ENCODE results near the gene PKHD1.

PKHD1 gene

DNA sequence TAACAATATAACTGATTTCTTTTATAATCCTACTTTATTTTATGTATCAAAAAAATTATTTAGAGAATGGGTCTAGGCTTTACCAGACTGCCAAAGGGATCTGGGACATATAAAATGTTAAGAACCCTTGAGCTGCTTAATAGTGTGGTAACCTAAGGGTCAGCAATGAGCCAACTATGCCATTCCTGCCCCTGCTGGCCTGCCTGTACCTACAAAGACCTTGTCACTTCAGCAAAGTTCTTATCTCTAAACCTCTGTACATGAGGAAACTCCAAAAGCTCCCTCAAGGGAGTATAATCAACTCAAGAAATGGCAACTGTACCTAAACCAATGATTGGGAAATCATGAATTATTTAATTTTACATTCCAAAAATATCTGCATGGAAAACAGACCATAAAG is 266.9 kb downstream of the PKHD1 start:
- H3K4me3 ChIP-seq (ENCODE audit: control insufficient read depth, low read depth, low read length), result no peak overlapping the region
- no peak for DNase-seq (ENCODE audit: low read depth)
- TF ChIP-seq, protein P1, sequence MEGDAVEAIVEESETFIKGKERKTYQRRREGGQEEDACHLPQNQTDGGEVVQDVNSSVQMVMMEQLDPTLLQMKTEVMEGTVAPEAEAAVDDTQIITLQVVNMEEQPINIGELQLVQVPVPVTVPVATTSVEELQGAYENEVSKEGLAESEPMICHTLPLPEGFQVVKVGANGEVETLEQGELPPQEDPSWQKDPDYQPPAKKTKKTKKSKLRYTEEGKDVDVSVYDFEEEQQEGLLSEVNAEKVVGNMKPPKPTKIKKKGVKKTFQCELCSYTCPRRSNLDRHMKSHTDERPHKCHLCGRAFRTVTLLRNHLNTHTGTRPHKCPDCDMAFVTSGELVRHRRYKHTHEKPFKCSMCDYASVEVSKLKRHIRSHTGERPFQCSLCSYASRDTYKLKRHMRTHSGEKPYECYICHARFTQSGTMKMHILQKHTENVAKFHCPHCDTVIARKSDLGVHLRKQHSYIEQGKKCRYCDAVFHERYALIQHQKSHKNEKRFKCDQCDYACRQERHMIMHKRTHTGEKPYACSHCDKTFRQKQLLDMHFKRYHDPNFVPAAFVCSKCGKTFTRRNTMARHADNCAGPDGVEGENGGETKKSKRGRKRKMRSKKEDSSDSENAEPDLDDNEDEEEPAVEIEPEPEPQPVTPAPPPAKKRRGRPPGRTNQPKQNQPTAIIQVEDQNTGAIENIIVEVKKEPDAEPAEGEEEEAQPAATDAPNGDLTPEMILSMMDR (conservative IDR thresholded peaks at IDR 0.05; ENCODE audit: control insufficient read depth, insufficient read depth, low read depth, low read length), result no peak

DNA sequence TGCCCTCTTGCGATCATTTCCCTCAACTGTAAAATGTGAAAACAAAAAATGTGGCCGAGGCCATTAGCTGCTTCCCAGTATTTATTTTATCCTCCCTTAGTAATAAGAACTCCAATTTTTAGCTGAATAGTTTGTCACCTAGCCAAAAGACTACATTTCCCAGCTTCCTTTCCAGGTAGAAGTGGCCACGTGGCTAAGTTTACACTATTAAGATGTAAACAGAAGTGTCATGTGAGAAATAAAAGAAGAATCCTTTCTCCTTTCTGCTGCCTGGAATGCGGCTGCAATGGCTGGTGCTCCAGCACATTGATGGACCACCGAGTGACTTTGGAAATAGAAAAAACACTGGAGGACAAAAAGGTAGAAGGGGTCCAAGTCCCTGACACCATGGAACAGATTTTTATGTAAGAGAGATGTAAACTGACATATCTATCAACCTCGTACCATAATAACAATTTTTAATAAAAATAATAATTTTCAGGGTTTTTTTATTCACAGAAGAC is 268.8 kb downstream of the PKHD1 start:
- no peak overlapping the region for H3K4me3 ChIP-seq (ENCODE audit: control insufficient read depth, low read depth, low read length)
- TF ChIP-seq, protein P1 (conservative IDR thresholded peaks at IDR 0.05; ENCODE audit: control insufficient read depth, insufficient read depth, low read depth, low read length), result no peak
- no peak for DNase-seq (ENCODE audit: low read depth)

DNA sequence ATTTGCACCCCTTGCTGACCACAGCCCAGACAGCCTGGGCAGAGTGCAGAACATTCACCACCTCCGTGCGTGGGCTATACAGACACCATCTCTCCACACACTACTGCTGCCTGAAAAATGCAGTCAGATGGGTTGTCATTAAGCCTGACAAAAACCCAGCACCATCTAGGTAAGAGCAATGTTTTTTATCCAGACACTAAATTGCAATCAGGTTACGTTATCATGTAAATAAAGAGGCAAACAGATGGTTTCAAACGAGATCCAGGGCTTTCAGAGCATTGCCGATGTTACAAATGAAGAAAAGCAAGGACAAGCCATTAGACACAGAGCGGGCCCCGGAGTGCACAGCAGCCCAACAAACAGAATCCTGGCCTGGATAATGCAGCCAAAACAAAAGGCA is 269.6 kb downstream of the PKHD1 start:
- no peak overlapping the region for H3K4me3 ChIP-seq (ENCODE audit: control insufficient read depth, low read depth, low read length)
- TF ChIP-seq, protein P1 (conservative IDR thresholded peaks at IDR 0.05; ENCODE audit: control insufficient read depth, insufficient read depth, low read depth, low read length), result no peak
- no peak for DNase-seq (ENCODE audit: low read depth)

DNA sequence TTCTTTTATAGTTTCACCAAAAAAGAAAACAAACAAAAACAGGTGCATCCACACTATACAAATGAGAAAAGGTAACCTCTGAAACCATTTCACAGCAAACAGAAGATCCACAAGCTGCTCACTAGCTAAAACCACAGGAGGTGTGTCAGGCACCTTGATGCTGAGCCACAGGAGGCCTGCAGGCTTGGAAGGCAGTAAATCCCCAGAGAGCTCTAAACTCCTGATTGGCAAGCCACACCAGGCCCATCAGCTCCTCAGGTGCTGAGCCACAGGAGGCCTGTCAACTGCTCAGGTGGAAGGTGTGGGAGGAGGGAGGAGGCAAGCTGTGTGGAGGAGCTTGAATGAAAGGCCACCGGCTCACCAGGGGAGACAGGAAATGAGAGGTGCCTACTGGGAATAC is 273.0 kb downstream of the PKHD1 start:
- TF ChIP-seq, protein P1 (conservative IDR thresholded peaks at IDR 0.05; ENCODE audit: control insufficient read depth, insufficient read depth, low read depth, low read length), result no peak
- no peak for DNase-seq (ENCODE audit: low read depth)
- H3K4me3 ChIP-seq (ENCODE audit: control insufficient read depth, low read depth, low read length), result no peak overlapping the region

DNA sequence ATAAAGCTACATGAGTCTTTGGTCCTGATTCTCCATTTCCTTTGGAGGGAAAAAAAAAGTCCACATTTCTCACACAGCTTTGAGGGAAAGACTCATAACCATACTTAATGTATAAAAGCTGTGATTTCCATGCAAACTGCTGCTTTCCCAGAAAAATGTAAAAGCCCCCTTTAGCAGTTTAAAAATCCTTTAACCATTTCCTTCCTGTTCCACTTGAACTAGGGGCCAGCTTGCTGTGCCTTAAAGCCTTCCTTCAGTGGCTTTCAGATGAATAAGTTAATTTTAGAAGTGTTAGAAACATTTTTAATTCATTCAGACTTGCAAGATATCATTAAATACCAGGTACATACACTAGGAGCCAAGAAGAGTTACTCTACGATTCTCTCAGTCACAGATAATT is 273.5 kb downstream of the PKHD1 start:
- TF ChIP-seq, protein P1 (conservative IDR thresholded peaks at IDR 0.05; ENCODE audit: control insufficient read depth, insufficient read depth, low read depth, low read length), result no peak
- no peak overlapping the region for H3K4me3 ChIP-seq (ENCODE audit: control insufficient read depth, low read depth, low read length)
- no peak for DNase-seq (ENCODE audit: low read depth)

DNA sequence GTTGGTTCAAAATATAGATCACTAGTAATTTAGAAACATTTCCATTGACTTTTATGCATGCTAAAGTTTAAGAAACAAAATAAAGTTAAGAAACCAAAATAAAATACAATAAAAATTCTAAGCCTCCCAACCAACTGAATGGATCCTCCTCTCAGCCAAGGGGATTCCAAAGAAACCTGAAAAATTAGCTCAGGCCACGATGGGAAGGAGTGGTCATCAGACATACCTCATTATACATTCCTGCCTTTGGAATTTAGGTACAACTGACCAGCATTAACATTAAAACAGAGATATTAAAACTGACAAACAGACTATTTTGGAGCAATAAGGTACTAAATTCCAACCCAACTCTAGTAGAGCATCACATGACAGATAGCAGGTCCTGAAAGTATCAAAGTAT is 275.2 kb downstream of the PKHD1 start:
- H3K4me3 ChIP-seq (ENCODE audit: control insufficient read depth, low read depth, low read length), result no peak overlapping the region
- TF ChIP-seq, protein P1 (conservative IDR thresholded peaks at IDR 0.05; ENCODE audit: control insufficient read depth, insufficient read depth, low read depth, low read length), result no peak
- DNase-seq (ENCODE audit: low read depth), result no peak

DNA sequence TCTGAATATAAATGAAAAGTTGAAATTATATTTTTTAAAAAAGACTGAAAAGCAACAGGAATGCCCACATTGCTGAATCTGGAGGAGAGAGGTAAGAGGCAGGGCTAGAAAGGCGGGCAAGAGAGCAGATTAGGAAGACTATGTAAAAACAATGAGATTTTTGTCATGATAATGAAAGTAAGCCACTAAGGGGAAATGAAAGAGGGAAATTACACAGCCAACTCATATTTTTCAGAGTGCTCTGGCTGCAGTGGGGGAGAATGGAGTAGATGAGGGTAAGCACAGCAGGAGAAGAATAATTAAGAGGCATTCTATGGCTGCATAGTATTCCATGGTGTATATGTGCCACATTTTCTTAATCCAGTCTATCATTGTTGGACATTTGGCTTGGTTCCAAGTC is 281.9 kb downstream of the PKHD1 start:
- TF ChIP-seq, protein P1 (conservative IDR thresholded peaks at IDR 0.05; ENCODE audit: control insufficient read depth, insufficient read depth, low read depth, low read length), result no peak
- H3K4me3 ChIP-seq (ENCODE audit: control insufficient read depth, low read depth, low read length), result no peak overlapping the region
- DNase-seq (ENCODE audit: low read depth), result no peak

All from fibroblast of mammary gland (primary cell).